Activated T-cell treated with anti-CD3 and anti-CD28 coated beads, Interleukin-2, amount 50 U/mL, for 24 hours (primary cell): ENCODE measurements around the gene RASGEF1B.
"Not testable (repeated sequence)": the region's sequence is repeated elsewhere in the genome, so short reads cannot be mapped to it uniquely, and the experiment has no call there.

Experiments used
- DNase-seq: peaks from one replicate; pipeline ENCODE4 v3.0.0-alpha.2; 2020
- H3K27ac Mint-ChIP-seq: 2 replicates; pipeline ENCODE4 v1.8.0; 2020; ENCODE audit warnings: mild to moderate bottlenecking, mixed read lengths
- H3K27me3 Mint-ChIP-seq: 2 replicates; pipeline ENCODE4 v1.8.0; 2020; ENCODE audit warnings: mixed read lengths
- H3K36me3 Mint-ChIP-seq: 2 replicates; pipeline ENCODE4 v1.8.0; 2020; ENCODE audit warnings: low read depth, mixed read lengths
- H3K4me1 Mint-ChIP-seq: 2 replicates; pipeline ENCODE4 v1.8.0; 2020; ENCODE audit warnings: low read depth, mixed read lengths
- H3K4me3 Mint-ChIP-seq: 2 replicates; pipeline ENCODE4 v1.8.0; 2020; ENCODE audit warnings: mild to moderate bottlenecking, moderate library complexity, mixed read lengths
- H3K9me3 Mint-ChIP-seq: 2 replicates; pipeline ENCODE4 v1.8.0; 2020; ENCODE audit warnings: mixed read lengths

Gene RASGEF1B

GRCh38 chr4:81482326-81482725, 10.6 kb upstream of the RASGEF1B start:
- H3K4me1 Mint-ChIP-seq, result no peaks in the 10 kb centered on the region
- no peak overlapping the region for H3K4me3 Mint-ChIP-seq
- no peak for DNase-seq
- H3K27me3 Mint-ChIP-seq, result no peaks in the 10 kb centered on the region
- no peaks in the 10 kb centered on the region for H3K9me3 Mint-ChIP-seq
- H3K36me3 Mint-ChIP-seq, result no peaks in the 10 kb centered on the region
- H3K27ac Mint-ChIP-seq, result no peak overlapping the region

GRCh38 chr4:81481151-81481550, 9.4 kb upstream of the RASGEF1B start:
- no peaks in the 10 kb centered on the region for H3K36me3 Mint-ChIP-seq

GRCh38 chr4:81479573-81479972, 7.9 kb upstream of the RASGEF1B start:
- H3K9me3 Mint-ChIP-seq, H3K4me3 Mint-ChIP-seq, H3K27me3 Mint-ChIP-seq, DNase-seq, H3K27ac Mint-ChIP-seq, H3K36me3 Mint-ChIP-seq, H3K4me1 Mint-ChIP-seq: not testable (repeated sequence)

More at GRCh38 chr4:81481151-81481550, 9.4 kb upstream of the RASGEF1B start:
- H3K9me3 Mint-ChIP-seq, result no peaks in the 10 kb centered on the region
- H3K4me3 Mint-ChIP-seq, result no peak overlapping the region
- H3K27ac Mint-ChIP-seq, result no peak overlapping the region
- no peaks in the 10 kb centered on the region for H3K4me1 Mint-ChIP-seq
- H3K27me3 Mint-ChIP-seq, result no peaks in the 10 kb centered on the region
- DNase-seq, result no peak

GRCh38 chr4:81473331-81474265, 1.9 kb upstream of the RASGEF1B start:
- H3K4me1 Mint-ChIP-seq, result peaks cover 32% of the 10 kb centered on the region
- not testable (repeated sequence) for H3K27ac Mint-ChIP-seq, DNase-seq, H3K4me3 Mint-ChIP-seq, H3K36me3 Mint-ChIP-seq, H3K27me3 Mint-ChIP-seq, H3K9me3 Mint-ChIP-seq

- peaks cover 4% of the 10 kb centered on the region for H3K36me3 Mint-ChIP-seq
- peak overlapping the region; percentile 93 for H3K27ac Mint-ChIP-seq
- H3K4me3 Mint-ChIP-seq, result peak overlapping the region; percentile 80
- peaks cover 35% of the 10 kb centered on the region for H3K4me1 Mint-ChIP-seq
- no peaks in the 10 kb centered on the region for H3K9me3 Mint-ChIP-seq
- H3K27me3 Mint-ChIP-seq, result no peaks in the 10 kb centered on the region
- DNase-seq, result no peak
These were observed 825 bp upstream of the RASGEF1B start for GRCh38 chr4:81472281-81473182.

GRCh38 chr4:81471298-81471587, 464 bp downstream of the RASGEF1B start:
- Mint-ChIP-seq H3K9me3 (no peaks in the 10 kb centered on the region), H3K27me3 (no peaks in the 10 kb centered on the region), H3K4me1 (peaks cover 42% of the 10 kb centered on the region), H3K27ac (peak overlapping the region; percentile 88), H3K4me3 (peak overlapping the region; percentile 88), H3K36me3 (peaks cover 4% of the 10 kb centered on the region)
- DNase-seq, result no peak

- peaks cover 8% of the 10 kb centered on the region for H3K36me3 Mint-ChIP-seq
- DNase-seq, result peak; percentile 66
- peak overlapping the region; percentile 88 for H3K4me3 Mint-ChIP-seq
- peak overlapping the region; percentile 88 for H3K27ac Mint-ChIP-seq
- H3K9me3 Mint-ChIP-seq, result no peaks in the 10 kb centered on the region
- H3K4me1 Mint-ChIP-seq, result peaks cover 43% of the 10 kb centered on the region
- H3K27me3 Mint-ChIP-seq, result no peaks in the 10 kb centered on the region
These were observed 1.0 kb downstream of the RASGEF1B start for GRCh38 chr4:81470456-81471297.

- Mint-ChIP-seq H3K4me1 (peaks cover 46% of the 10 kb centered on the region), H3K27me3 (no peaks in the 10 kb centered on the region), H3K9me3 (no peaks in the 10 kb centered on the region), H3K27ac (peak overlapping the region; percentile 88), H3K4me3 (peak overlapping the region; percentile 88), H3K36me3 (peaks cover 8% of the 10 kb centered on the region)
- no peak for DNase-seq
These were observed 1.8 kb downstream of the RASGEF1B start for GRCh38 chr4:81469781-81470455.

GRCh38 chr4:81468678-81469077, 3.0 kb downstream of the RASGEF1B start:
- peak overlapping the region; percentile 25 for H3K4me3 Mint-ChIP-seq
- H3K36me3 Mint-ChIP-seq, result peaks cover 8% of the 10 kb centered on the region
- H3K27ac Mint-ChIP-seq, result no peak overlapping the region
- peaks cover 55% of the 10 kb centered on the region for H3K4me1 Mint-ChIP-seq
- no peak for DNase-seq
- H3K9me3 Mint-ChIP-seq, result no peaks in the 10 kb centered on the region
- H3K27me3 Mint-ChIP-seq, result no peaks in the 10 kb centered on the region

- Mint-ChIP-seq H3K4me3 (no peak overlapping the region), H3K27me3 (no peaks in the 10 kb centered on the region), H3K4me1 (peaks cover 56% of the 10 kb centered on the region), H3K9me3 (no peaks in the 10 kb centered on the region), H3K36me3 (peaks cover 10% of the 10 kb centered on the region), H3K27ac (no peak overlapping the region)
- DNase-seq, result no peak
These were observed 4.1 kb downstream of the RASGEF1B start for GRCh38 chr4:81467672-81467964.

- H3K27me3 Mint-ChIP-seq, result no peaks in the 10 kb centered on the region
- no peak for DNase-seq
- H3K4me1 Mint-ChIP-seq, result peaks cover 57% of the 10 kb centered on the region
- H3K4me3 Mint-ChIP-seq, result no peak overlapping the region
- H3K36me3 Mint-ChIP-seq, result peaks cover 10% of the 10 kb centered on the region
- no peaks in the 10 kb centered on the region for H3K9me3 Mint-ChIP-seq
- no peak overlapping the region for H3K27ac Mint-ChIP-seq
These were observed 4.7 kb downstream of the RASGEF1B start for GRCh38 chr4:81466841-81467671.

- no peak overlapping the region for H3K27ac Mint-ChIP-seq
- no peaks in the 10 kb centered on the region for H3K27me3 Mint-ChIP-seq
- peaks cover 60% of the 10 kb centered on the region for H3K4me1 Mint-ChIP-seq
- peaks cover 11% of the 10 kb centered on the region for H3K36me3 Mint-ChIP-seq
- DNase-seq, result no peak
- H3K9me3 Mint-ChIP-seq, result no peaks in the 10 kb centered on the region
- no peak overlapping the region for H3K4me3 Mint-ChIP-seq
These were observed 6.0 kb downstream of the RASGEF1B start for GRCh38 chr4:81465406-81466340.
